Adrenal gland (tissue), 5 donors: ENCODE results near the gene BRPF1.

Experiments used
- POLR2A ChIP-seq, 2 donors: fragments of 450-650 bp; IDR thresholded peaks; one replicate each; pipeline ENCODE4 v1.6.1; 2017; ENCODE audit warnings: antibody characterized with exemption in 2 of 2, mild to moderate bottlenecking in 2 of 2, moderate library complexity in 1 of 2
- TF ChIP-seq, protein P1 (sequence below), 6 experiments: fragments of 450-650 bp in 4 of 6; fragments of 200-600 bp in 2 of 6; sonication (generic) in 1 of 6; IDR thresholded peaks; 1 replicate in 5 of 6; 2 replicates in 1 of 6; pipeline versions ENCODE4 v1.5.1 to v1.8.0; 2016 to 2021; ENCODE audit warnings: antibody characterized with exemption in 6 of 6, mild to moderate bottlenecking in 2 of 6, moderate library complexity in 1 of 6
- donor health status: DM: no; HTN: no; CAD: no.

DNA sequence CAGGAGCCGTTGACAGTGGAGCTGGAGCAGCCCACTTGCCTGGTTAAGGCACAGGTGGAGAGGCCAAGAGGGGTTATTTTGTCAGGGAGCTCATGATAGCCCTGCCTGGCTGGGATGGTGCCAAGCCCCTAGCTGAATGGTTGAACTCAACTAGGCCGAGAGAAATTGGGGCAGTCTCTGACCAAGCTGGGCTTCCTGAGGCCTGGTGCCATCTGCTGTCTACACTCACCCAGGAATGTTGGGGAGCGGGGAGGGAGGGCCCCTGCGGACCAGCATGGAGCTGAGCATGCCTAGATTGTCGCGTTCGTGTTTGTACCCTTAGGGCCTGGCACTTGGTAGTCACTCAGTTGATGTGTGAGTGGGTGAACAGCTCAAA, 1.2 kb downstream of the BRPF1 start:
- no peak for TF ChIP-seq POLR2A (IDR thresholded peaks at IDR 0.05)
- TF ChIP-seq, protein P1, sequence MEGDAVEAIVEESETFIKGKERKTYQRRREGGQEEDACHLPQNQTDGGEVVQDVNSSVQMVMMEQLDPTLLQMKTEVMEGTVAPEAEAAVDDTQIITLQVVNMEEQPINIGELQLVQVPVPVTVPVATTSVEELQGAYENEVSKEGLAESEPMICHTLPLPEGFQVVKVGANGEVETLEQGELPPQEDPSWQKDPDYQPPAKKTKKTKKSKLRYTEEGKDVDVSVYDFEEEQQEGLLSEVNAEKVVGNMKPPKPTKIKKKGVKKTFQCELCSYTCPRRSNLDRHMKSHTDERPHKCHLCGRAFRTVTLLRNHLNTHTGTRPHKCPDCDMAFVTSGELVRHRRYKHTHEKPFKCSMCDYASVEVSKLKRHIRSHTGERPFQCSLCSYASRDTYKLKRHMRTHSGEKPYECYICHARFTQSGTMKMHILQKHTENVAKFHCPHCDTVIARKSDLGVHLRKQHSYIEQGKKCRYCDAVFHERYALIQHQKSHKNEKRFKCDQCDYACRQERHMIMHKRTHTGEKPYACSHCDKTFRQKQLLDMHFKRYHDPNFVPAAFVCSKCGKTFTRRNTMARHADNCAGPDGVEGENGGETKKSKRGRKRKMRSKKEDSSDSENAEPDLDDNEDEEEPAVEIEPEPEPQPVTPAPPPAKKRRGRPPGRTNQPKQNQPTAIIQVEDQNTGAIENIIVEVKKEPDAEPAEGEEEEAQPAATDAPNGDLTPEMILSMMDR (IDR thresholded peaks at IDR 0.05), result no peak
